ENCODE data around the gene SATB2. TPM values are rescaled to one million over a fixed set of nuclear protein-coding genes. Genes with fewer than 3 reads are reported as not detected.

SATB2 gene
- total RNA-seq, 4 donors from 2014 or later: 62.0 to 104 (median 91.1) TPM

DNA sequence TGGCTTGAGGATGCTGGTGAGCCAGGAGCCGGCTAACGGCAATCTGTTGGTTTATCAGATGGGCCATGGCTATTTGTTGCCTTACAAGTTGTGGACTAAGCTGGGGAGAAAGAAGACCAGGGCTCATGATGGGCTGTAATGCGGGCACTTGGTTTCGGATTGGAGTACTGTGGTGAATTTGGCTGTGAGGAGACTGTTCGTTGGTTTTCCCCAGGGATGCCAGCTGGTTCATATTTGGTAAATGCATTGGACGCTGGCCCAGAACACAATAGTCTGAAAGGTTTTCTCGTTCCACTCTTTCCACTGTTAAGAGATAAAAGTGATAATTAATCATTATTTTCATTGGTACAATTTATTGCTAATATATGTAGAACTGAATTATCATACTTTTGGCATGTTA, 108.9 kb downstream of the SATB2 start:
- Histone ChIP-seq H3K27me3 (no peaks in the 10 kb centered on the region), H3K9me3 (no peaks in the 10 kb centered on the region), H3K4me1 (no peaks in the 10 kb centered on the region), H3K4me3 (no peak overlapping the region), H3K27ac (no peak overlapping the region), H3K36me3 (peaks cover 0 to 9% (median 0%) of the 10 kb centered on the region in 3 donors)
- TF ChIP-seq POLR2A (IDR thresholded peaks at IDR 0.05) (no peak), CTCF (IDR thresholded peaks at IDR 0.05) (no peak)
- DNase-seq: no peak

- no peaks in the 10 kb centered on the region for H3K27me3 ChIP-seq
- DNase-seq: no peak
- H3K9me3 ChIP-seq: no peaks in the 10 kb centered on the region
- peaks cover 0 to 9% (median 0%) of the 10 kb centered on the region in 3 donors for H3K36me3 ChIP-seq
- H3K4me3 ChIP-seq: no peak overlapping the region
- TF ChIP-seq CTCF (IDR thresholded peaks at IDR 0.05): no peak
- TF ChIP-seq POLR2A (IDR thresholded peaks at IDR 0.05): no peak
- H3K27ac ChIP-seq: no peak overlapping the region
- H3K4me1 ChIP-seq: no peaks in the 10 kb centered on the region
Observed at GRCh38 chr2:199344012-199344411, 113.7 kb downstream of the SATB2 start.

GRCh38 chr2:199342334-199342733, 115.4 kb downstream of the SATB2 start:
- no peak for DNase-seq
- no peaks in the 10 kb centered on the region for H3K36me3 ChIP-seq
- no peaks in the 10 kb centered on the region for H3K27me3 ChIP-seq
- H3K4me1 ChIP-seq: no peaks in the 10 kb centered on the region
- H3K27ac ChIP-seq: no peak overlapping the region
- H3K9me3 ChIP-seq: no peaks in the 10 kb centered on the region
- TF ChIP-seq CTCF (IDR thresholded peaks at IDR 0.05) (no peak), POLR2A (IDR thresholded peaks at IDR 0.05) (no peak)
- no peak overlapping the region for H3K4me3 ChIP-seq

GRCh38 chr2:199341123-199341522, 116.6 kb downstream of the SATB2 start:
- H3K27ac ChIP-seq: no peak overlapping the region
- no peak overlapping the region for H3K4me3 ChIP-seq
- H3K4me1 ChIP-seq: no peaks in the 10 kb centered on the region
- no peaks in the 10 kb centered on the region for H3K9me3 ChIP-seq
- no peaks in the 10 kb centered on the region for H3K36me3 ChIP-seq
- no peak for DNase-seq
- no peak for TF ChIP-seq POLR2A (IDR thresholded peaks at IDR 0.05)
- TF ChIP-seq CTCF (IDR thresholded peaks at IDR 0.05): no peak
- H3K27me3 ChIP-seq: no peaks in the 10 kb centered on the region

GRCh38 chr2:199339891-199340605, 117.7 kb downstream of the SATB2 start:
- Histone ChIP-seq H3K4me3 (no peak overlapping the region), H3K27me3 (no peaks in the 10 kb centered on the region), H3K36me3 (no peaks in the 10 kb centered on the region), H3K9me3 (no peaks in the 10 kb centered on the region), H3K4me1 (no peaks in the 10 kb centered on the region), H3K27ac (no peak overlapping the region)
- no peak for TF ChIP-seq CTCF (IDR thresholded peaks at IDR 0.05)
- TF ChIP-seq POLR2A (IDR thresholded peaks at IDR 0.05): no peak
- no peak for DNase-seq
